H1 (cell line): Measurements from ENCODE around the gene PDS5A. TPM values are rescaled to one million over a fixed set of nuclear protein-coding genes. Genes with fewer than 3 reads are reported as not detected.

Source experiments
- EGR1 ChIP-seq: IDR thresholded peaks from 2 replicates; pipeline ENCODE4 v1.6.1; 2011; ENCODE audit warnings: low read depth, low read length, borderline replicate concordance
- EZH2 ChIP-seq: fragments of 200-600 bp; sonication (generic); IDR thresholded peaks from 2 replicates; pipeline ENCODE4 v1.7.1; 2012; ENCODE audit warnings: low read depth, mild to moderate bottlenecking, moderate library complexity, low read length, inconsistent platforms; ENCODE audit not compliant: severe bottlenecking
- HDAC2 ChIP-seq, 2 experiments: fragments of 300-600 bp in 1 of 2; sonication (generic) in 1 of 2; IDR thresholded peaks; 2 replicates each; pipeline ENCODE4 v1.6.1; 2011 to 2012; ENCODE audit warnings: low read depth in 2 of 2, low read length in 2 of 2, mild to moderate bottlenecking in 2 of 2, moderate library complexity in 2 of 2, borderline replicate concordance in 1 of 2, inconsistent platforms in 1 of 2
- HDAC6 ChIP-seq: IDR thresholded peaks from one replicate; pipeline ENCODE4 v1.7.1; 2012; ENCODE audit warnings: low read depth, mild to moderate bottlenecking, inconsistent platforms, low read length, moderate library complexity
- NRF1 ChIP-seq: IDR thresholded peaks from 2 replicates; pipeline ENCODE4 v1.6.1; 2011; ENCODE audit warnings: mild to moderate bottlenecking, low read depth, low read length, improper control_type of control experiment
- POLR2AphosphoS5 ChIP-seq: IDR thresholded peaks from 2 replicates; pipeline ENCODE4 v1.6.1; 2011; ENCODE audit warnings: low read depth, low read length
- RBBP5 ChIP-seq: IDR thresholded peaks from 2 replicates; pipeline ENCODE4 v1.7.1; 2012; ENCODE audit warnings: low read depth, mild to moderate bottlenecking, inconsistent platforms, low read length, moderate library complexity, borderline replicate concordance
- SP1 ChIP-seq: IDR thresholded peaks from 2 replicates; pipeline ENCODE4 v1.6.1; 2011; ENCODE audit warnings: low read depth, low read length
- SP4 ChIP-seq: IDR thresholded peaks from 2 replicates; pipeline ENCODE4 v1.6.1; 2012; ENCODE audit warnings: low read length, inconsistent platforms
- TAF1 ChIP-seq: IDR thresholded peaks from 2 replicates; pipeline ENCODE4 v1.6.1; 2011; ENCODE audit warnings: mild to moderate bottlenecking, low read depth, low read length
- TCF12 ChIP-seq: IDR thresholded peaks from 2 replicates; pipeline ENCODE4 v1.6.1; 2011; ENCODE audit warnings: low read depth, mild to moderate bottlenecking, low read length
- polyA plus RNA-seq, 7 experiments: library from polyadenylated mRNA; depleted of rRNA in 3 of 7; stranded (reverse) in 5 of 7; unstranded in 2 of 7; fragments of >200 nt in 5 of 7; fragments of 200-250 nt in 2 of 7; gene quantifications; 1 replicate in 5 of 7; 2 replicates in 1 of 7; 4 replicates in 1 of 7; pipeline versions ENCODE4 v1.2.1 to v1.2.3, GENCODE V29; 2011 to 2013; ENCODE audit warnings: missing spikeins in 2 of 7, mixed read lengths in 2 of 7
- total RNA-seq: library from RNA; stranded (reverse); fragmentation: NEBNext Ultra II Directional; extraction: Animal tissue kit (Norgen Biotek cat#: 25700); gene quantifications from 2 replicates; pipeline ENCODE4 v1.2.1, GENCODE V29; 2021
- TF ChIP-seq, protein P1 (sequence below): fragments of 300-600 bp; sonication (generic); IDR thresholded peaks from 2 replicates; pipeline ENCODE4 v1.7.1; 2012; ENCODE audit warnings: low read length, moderate library complexity, mild to moderate bottlenecking, inconsistent platforms; ENCODE audit not compliant: insufficient replicate concordance

Gene PDS5A
- total and polyA plus RNA-seq, 2 of the 8 experiments (the other 6 are each of a cell fraction or from before 2014, with no cell fraction given), result 15.5 to 76.6 TPM

GRCh38 chr4:39860804-39861203, 116.9 kb downstream of the PDS5A start (continued):
- TF ChIP-seq, protein P1, sequence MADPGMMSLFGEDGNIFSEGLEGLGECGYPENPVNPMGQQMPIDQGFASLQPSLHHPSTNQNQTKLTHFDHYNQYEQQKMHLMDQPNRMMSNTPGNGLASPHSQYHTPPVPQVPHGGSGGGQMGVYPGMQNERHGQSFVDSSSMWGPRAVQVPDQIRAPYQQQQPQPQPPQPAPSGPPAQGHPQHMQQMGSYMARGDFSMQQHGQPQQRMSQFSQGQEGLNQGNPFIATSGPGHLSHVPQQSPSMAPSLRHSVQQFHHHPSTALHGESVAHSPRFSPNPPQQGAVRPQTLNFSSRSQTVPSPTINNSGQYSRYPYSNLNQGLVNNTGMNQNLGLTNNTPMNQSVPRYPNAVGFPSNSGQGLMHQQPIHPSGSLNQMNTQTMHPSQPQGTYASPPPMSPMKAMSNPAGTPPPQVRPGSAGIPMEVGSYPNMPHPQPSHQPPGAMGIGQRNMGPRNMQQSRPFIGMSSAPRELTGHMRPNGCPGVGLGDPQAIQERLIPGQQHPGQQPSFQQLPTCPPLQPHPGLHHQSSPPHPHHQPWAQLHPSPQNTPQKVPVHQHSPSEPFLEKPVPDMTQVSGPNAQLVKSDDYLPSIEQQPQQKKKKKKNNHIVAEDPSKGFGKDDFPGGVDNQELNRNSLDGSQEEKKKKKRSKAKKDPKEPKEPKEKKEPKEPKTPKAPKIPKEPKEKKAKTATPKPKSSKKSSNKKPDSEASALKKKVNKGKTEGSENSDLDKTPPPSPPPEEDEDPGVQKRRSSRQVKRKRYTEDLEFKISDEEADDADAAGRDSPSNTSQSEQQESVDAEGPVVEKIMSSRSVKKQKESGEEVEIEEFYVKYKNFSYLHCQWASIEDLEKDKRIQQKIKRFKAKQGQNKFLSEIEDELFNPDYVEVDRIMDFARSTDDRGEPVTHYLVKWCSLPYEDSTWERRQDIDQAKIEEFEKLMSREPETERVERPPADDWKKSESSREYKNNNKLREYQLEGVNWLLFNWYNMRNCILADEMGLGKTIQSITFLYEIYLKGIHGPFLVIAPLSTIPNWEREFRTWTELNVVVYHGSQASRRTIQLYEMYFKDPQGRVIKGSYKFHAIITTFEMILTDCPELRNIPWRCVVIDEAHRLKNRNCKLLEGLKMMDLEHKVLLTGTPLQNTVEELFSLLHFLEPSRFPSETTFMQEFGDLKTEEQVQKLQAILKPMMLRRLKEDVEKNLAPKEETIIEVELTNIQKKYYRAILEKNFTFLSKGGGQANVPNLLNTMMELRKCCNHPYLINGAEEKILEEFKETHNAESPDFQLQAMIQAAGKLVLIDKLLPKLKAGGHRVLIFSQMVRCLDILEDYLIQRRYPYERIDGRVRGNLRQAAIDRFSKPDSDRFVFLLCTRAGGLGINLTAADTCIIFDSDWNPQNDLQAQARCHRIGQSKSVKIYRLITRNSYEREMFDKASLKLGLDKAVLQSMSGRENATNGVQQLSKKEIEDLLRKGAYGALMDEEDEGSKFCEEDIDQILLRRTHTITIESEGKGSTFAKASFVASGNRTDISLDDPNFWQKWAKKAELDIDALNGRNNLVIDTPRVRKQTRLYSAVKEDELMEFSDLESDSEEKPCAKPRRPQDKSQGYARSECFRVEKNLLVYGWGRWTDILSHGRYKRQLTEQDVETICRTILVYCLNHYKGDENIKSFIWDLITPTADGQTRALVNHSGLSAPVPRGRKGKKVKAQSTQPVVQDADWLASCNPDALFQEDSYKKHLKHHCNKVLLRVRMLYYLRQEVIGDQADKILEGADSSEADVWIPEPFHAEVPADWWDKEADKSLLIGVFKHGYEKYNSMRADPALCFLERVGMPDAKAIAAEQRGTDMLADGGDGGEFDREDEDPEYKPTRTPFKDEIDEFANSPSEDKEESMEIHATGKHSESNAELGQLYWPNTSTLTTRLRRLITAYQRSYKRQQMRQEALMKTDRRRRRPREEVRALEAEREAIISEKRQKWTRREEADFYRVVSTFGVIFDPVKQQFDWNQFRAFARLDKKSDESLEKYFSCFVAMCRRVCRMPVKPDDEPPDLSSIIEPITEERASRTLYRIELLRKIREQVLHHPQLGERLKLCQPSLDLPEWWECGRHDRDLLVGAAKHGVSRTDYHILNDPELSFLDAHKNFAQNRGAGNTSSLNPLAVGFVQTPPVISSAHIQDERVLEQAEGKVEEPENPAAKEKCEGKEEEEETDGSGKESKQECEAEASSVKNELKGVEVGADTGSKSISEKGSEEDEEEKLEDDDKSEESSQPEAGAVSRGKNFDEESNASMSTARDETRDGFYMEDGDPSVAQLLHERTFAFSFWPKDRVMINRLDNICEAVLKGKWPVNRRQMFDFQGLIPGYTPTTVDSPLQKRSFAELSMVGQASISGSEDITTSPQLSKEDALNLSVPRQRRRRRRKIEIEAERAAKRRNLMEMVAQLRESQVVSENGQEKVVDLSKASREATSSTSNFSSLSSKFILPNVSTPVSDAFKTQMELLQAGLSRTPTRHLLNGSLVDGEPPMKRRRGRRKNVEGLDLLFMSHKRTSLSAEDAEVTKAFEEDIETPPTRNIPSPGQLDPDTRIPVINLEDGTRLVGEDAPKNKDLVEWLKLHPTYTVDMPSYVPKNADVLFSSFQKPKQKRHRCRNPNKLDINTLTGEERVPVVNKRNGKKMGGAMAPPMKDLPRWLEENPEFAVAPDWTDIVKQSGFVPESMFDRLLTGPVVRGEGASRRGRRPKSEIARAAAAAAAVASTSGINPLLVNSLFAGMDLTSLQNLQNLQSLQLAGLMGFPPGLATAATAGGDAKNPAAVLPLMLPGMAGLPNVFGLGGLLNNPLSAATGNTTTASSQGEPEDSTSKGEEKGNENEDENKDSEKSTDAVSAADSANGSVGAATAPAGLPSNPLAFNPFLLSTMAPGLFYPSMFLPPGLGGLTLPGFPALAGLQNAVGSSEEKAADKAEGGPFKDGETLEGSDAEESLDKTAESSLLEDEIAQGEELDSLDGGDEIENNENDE, result no peak
- TF ChIP-seq RBBP5, result no peak
- no peak for TF ChIP-seq HDAC6
- TF ChIP-seq EGR1, result no peak
- TF ChIP-seq NRF1, result no peak
- TF ChIP-seq POLR2AphosphoS5, result no peak
- TF ChIP-seq EZH2, result no peak
- no peak for TF ChIP-seq TCF12
- TF ChIP-seq HDAC2 (IDR thresholded peaks at IDR 0.05; ENCODE audit: borderline replicate concordance in 1 of 2, low read depth in 2 of 2, low read length in 2 of 2), result no peak
- TF ChIP-seq SP4, result no peak
- no peak for TF ChIP-seq SP1
- TF ChIP-seq TAF1, result no peak
